GM19240 (cell line): Measurements from ENCODE around the gene SHISA2.
"Not testable (repeated sequence)": the region's sequence is repeated elsewhere in the genome, so short reads cannot be mapped to it uniquely, and the experiment has no call there.

Experiments
- DNase-seq: peaks from one replicate; pipeline ENCODE4 v3.0.0; 2011; ENCODE audit warnings: low spot score; ENCODE audit not compliant: insufficient read length

Gene SHISA2

GRCh38 chr13:26051657-26052311 is at the start of gene SHISA2:
Gene SHISA2 (minus strand): TSS chr13:26052016. CDS start chr13:26050975, 1,041 bp downstream.
- no peak for DNase-seq

- DNase-seq, result no peak
Observed at GRCh38 chr13:26095846-26096610, 44.2 kb upstream of the SHISA2 start.

- DNase-seq, result no peak
Observed at GRCh38 chr13:26095338-26095737, 43.5 kb upstream of the SHISA2 start.

- DNase-seq, result not testable (repeated sequence)
Observed at GRCh38 chr13:26076821-26077220, 25.0 kb upstream of the SHISA2 start.

- DNase-seq, result no peak
Observed at GRCh38 chr13:26075498-26075897, 23.7 kb upstream of the SHISA2 start.

GRCh38 chr13:26074706-26075105 is 22.9 kb upstream of the SHISA2 start:
- no peak for DNase-seq

- not testable (repeated sequence) for DNase-seq
Observed at GRCh38 chr13:26072335-26072734, 20.5 kb upstream of the SHISA2 start.

GRCh38 chr13:26071691-26072090 is 19.9 kb upstream of the SHISA2 start:
- DNase-seq, result no peak

- DNase-seq, result not testable (repeated sequence)
Observed at GRCh38 chr13:26069642-26070041, 17.8 kb upstream of the SHISA2 start.

- not testable (repeated sequence) for DNase-seq
Observed at GRCh38 chr13:26068372-26068771, 16.6 kb upstream of the SHISA2 start.

- DNase-seq, result no peak
Observed at GRCh38 chr13:26067601-26068000, 15.8 kb upstream of the SHISA2 start.

GRCh38 chr13:26066492-26066891 is 14.7 kb upstream of the SHISA2 start:
- DNase-seq, result not testable (repeated sequence)

GRCh38 chr13:26062853-26063444 is 11.1 kb upstream of the SHISA2 start:
- DNase-seq, result no peak

GRCh38 chr13:26061947-26062346 is 10.1 kb upstream of the SHISA2 start:
- DNase-seq, result no peak

- DNase-seq, result no peak
Observed at GRCh38 chr13:26061256-26061655, 9.4 kb upstream of the SHISA2 start.

- DNase-seq, result no peak
Observed at GRCh38 chr13:26060357-26060756, 8.5 kb upstream of the SHISA2 start.

- no peak for DNase-seq
Observed at GRCh38 chr13:26058704-26059103, 6.9 kb upstream of the SHISA2 start.

GRCh38 chr13:26054896-26055295 is 3.1 kb upstream of the SHISA2 start:
- DNase-seq, result no peak

- no peak for DNase-seq
Observed at GRCh38 chr13:26053418-26053980, 1.7 kb upstream of the SHISA2 start.

- no peak for DNase-seq
Observed at GRCh38 chr13:26052337-26052736, 521 bp upstream of the SHISA2 start.

- DNase-seq, result no peak
Observed at GRCh38 chr13:26051231-26051656, 572 bp downstream of the SHISA2 start.
